Retinal pigment epithelial cell (primary cell): ENCODE results near the gene NFILZ.
"Not testable (repeated sequence)": the region's sequence is repeated elsewhere in the genome, so short reads cannot be mapped to it uniquely, and the experiment has no call there.

ENCODE experiments used
- DNase-seq: peaks from one replicate; pipeline ENCODE4 v3.0.0-alpha.2; 2010; ENCODE audit warnings: low read depth
- H3K4me3 ChIP-seq: 2 replicates; pipeline ENCODE4 v1.5.1; 2011; ENCODE audit warnings: mild to moderate bottlenecking, low read length, control low read depth, moderate library complexity
- CTCF ChIP-seq: conservative IDR thresholded peaks from 2 replicates; pipeline ENCODE4 v1.5.1; 2011; ENCODE audit warnings: low read depth, low read length, control low read depth, inconsistent platforms

Gene NFILZ

GRCh38 chr19:8617984-8618383, 12.4 kb upstream of the NFILZ start:
- TF ChIP-seq CTCF, result no peak
- DNase-seq, result no peak
- no peak overlapping the region for H3K4me3 ChIP-seq

GRCh38 chr19:8618751-8619150, 11.7 kb upstream of the NFILZ start:
- no peak for TF ChIP-seq CTCF
- no peak for DNase-seq
- H3K4me3 ChIP-seq, result no peak overlapping the region

DNA sequence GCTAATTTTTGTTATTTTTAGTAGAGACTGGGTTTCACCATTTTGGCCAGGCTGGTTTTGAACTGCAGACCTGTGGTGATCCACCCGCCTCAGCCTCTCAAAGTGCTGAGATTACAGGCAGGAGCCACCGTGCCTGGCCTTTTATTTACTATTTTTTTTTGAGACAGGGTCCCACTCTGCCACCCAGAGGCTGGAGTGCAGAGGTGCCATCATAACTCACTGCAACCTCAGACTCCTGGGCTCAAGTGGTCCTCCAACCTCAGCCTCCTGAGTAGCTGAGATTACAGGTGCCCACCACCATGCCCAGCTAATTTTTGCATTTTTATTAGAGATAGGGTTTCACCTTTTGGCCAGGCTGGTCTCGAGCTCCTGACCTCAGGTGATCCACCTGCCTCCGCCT, 7.5 kb upstream of the NFILZ start:
- DNase-seq, result not testable (repeated sequence)

DNA sequence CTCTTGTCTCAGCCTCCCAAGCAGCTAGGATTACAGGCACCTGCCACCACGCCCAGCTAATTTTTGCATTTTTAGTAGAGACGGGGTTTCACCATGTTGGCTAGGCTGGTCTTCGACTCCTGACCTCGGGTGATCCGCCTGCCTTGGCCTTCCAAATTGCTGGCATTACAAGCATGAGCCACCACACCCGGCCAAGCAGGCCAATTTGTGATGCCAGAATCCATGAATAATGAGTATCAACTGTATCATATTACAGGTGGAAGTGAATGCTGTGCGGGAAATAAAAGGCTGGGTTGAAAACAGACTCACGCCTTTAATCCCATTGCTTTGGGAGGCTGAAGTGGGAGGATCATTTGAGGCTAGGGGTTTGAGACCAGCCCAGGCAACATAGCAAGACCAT, 3.6 kb upstream of the NFILZ start:
- no peak for DNase-seq
- no peak overlapping the region for H3K4me3 ChIP-seq
- no peak for TF ChIP-seq CTCF

More for the DNA sequence above, 7.5 kb upstream of the NFILZ start:
- not testable (repeated sequence) for H3K4me3 ChIP-seq

DNA sequence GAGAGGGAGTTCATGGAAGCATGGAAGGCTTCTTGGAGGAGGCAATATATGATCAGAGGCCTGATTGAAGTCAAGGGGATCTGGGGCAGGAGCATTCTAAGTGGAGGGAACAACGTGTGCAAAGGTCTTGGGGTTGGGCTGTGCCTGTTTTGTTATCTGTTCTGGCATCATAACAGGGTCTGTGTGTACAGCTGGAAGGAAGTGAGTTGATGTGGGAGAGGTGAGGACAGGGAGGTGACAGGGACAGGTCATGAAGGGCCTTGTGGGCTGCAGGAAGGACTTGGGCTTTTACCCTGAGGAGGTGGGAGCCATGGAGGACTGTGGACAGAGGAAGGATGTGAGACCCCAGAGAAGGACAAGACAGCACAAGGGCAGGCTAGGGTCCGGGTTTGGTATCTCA, 1.2 kb upstream of the NFILZ start:
- no peak overlapping the region for H3K4me3 ChIP-seq
- DNase-seq, result no peak
- no peak for TF ChIP-seq CTCF

GRCh38 chr19:8630796-8631424, 477 bp downstream of the NFILZ start:
- H3K4me3 ChIP-seq, result no peak overlapping the region
- TF ChIP-seq CTCF, result no peak
- DNase-seq, result no peak

- H3K4me3 ChIP-seq, result no peak overlapping the region
- no peak for DNase-seq
These were observed 989 bp downstream of the NFILZ start for GRCh38 chr19:8631425-8631819.

More at GRCh38 chr19:8631425-8631819, 989 bp downstream of the NFILZ start:
- no peak for TF ChIP-seq CTCF
